OCI-LY1 (cell line): ENCODE measurements around the gene ACR.
"Not testable (repeated sequence)": the region's sequence is repeated elsewhere in the genome, so short reads cannot be mapped to it uniquely, and the experiment has no call there.

ENCODE experiments used
- EZH2 ChIP-seq: fragments of 200-600 bp; sonication (generic), shearing (Covaris generic); IDR thresholded peaks from 2 replicates; pipeline ENCODE4 v1.8.0; 2017; ENCODE audit warnings: borderline replicate concordance, mixed run types, mild to moderate bottlenecking, antibody characterized with exemption, low read length, moderate library complexity, mixed read lengths
- TF ChIP-seq, protein P1 (sequence below): fragments of 200-600 bp; sonication (generic), shearing (Covaris generic); IDR thresholded peaks from 2 replicates; pipeline ENCODE4 v1.5.1; 2017; ENCODE audit warnings: mild to moderate bottlenecking, antibody characterized with exemption, low read length, moderate library complexity, mixed read lengths

DNA sequence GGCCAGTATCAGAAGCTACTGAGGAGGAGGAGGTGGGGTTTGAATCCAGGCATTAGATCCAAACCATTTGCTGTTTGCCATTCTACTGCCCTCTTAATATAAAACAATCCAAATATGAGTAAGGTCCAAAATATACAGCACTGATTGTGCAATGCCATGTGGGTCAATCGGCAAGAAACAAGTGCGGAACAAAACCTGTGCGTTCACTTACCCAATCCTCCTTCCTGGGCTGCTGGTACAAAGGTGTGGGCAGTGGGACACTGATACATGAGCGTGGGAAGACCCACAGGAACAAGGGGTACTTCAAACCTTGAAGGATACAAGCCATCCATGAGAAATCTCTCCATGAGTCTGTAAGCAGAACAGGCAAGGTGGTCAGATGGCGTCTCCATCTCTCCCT lies 39.6 kb downstream of the ACR start:
- TF ChIP-seq, protein P1, sequence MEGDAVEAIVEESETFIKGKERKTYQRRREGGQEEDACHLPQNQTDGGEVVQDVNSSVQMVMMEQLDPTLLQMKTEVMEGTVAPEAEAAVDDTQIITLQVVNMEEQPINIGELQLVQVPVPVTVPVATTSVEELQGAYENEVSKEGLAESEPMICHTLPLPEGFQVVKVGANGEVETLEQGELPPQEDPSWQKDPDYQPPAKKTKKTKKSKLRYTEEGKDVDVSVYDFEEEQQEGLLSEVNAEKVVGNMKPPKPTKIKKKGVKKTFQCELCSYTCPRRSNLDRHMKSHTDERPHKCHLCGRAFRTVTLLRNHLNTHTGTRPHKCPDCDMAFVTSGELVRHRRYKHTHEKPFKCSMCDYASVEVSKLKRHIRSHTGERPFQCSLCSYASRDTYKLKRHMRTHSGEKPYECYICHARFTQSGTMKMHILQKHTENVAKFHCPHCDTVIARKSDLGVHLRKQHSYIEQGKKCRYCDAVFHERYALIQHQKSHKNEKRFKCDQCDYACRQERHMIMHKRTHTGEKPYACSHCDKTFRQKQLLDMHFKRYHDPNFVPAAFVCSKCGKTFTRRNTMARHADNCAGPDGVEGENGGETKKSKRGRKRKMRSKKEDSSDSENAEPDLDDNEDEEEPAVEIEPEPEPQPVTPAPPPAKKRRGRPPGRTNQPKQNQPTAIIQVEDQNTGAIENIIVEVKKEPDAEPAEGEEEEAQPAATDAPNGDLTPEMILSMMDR = not testable (repeated sequence)
- TF ChIP-seq EZH2 = not testable (repeated sequence)
